Epidermal melanocyte (primary cell): ENCODE data around the gene CCNL2.
A peak's percentile ranks its signal among the peaks of the same experiment; 100 is the strongest.
"Not testable (repeated sequence)": the region's sequence is repeated elsewhere in the genome, so short reads cannot be mapped to it uniquely, and the experiment has no call there.

ENCODE experiments used
- DNase-seq: peaks from one replicate; pipeline ENCODE4 v3.0.0; 2011; ENCODE audit warnings: low spot score; ENCODE audit not compliant: insufficient read length

The CCNL2 gene

GRCh38 chr1:1373815-1374588, 25.1 kb downstream of the CCNL2 start:
- no peak for DNase-seq

GRCh38 chr1:1373051-1373814, 25.9 kb downstream of the CCNL2 start:
- DNase-seq: no peak

- no peak for DNase-seq
Observed at GRCh38 chr1:1371746-1372711, 27.1 kb downstream of the CCNL2 start.

- DNase-seq: no peak
Observed at GRCh38 chr1:1371364-1371745, 27.8 kb downstream of the CCNL2 start.

GRCh38 chr1:1370771-1371300, 28.3 kb downstream of the CCNL2 start:
- DNase-seq: no peak

GRCh38 chr1:1370094-1370493, 29.0 kb downstream of the CCNL2 start:
- DNase-seq: not testable (repeated sequence)

- DNase-seq: no peak
Observed at GRCh38 chr1:1367315-1367714, 31.8 kb downstream of the CCNL2 start.

GRCh38 chr1:1366699-1367066, 32.5 kb downstream of the CCNL2 start:
- DNase-seq: no peak

GRCh38 chr1:1365875-1366698, 33.0 kb downstream of the CCNL2 start:
- DNase-seq: no peak

- DNase-seq: no peak
Observed at GRCh38 chr1:1364266-1364665, 34.9 kb downstream of the CCNL2 start.

- peak; percentile 76 for DNase-seq
Observed at GRCh38 chr1:1361982-1362423, 37.1 kb downstream of the CCNL2 start.

GRCh38 chr1:1361233-1361981, 37.7 kb downstream of the CCNL2 start:
- no peak for DNase-seq

GRCh38 chr1:1360506-1361169, 38.5 kb downstream of the CCNL2 start:
- peak; percentile 79 for DNase-seq

GRCh38 chr1:1359664-1360468, 39.3 kb downstream of the CCNL2 start:
- DNase-seq: no peak

- DNase-seq: no peak
Observed at GRCh38 chr1:1359308-1359663, 39.8 kb downstream of the CCNL2 start.

GRCh38 chr1:1358433-1359271, 40.5 kb downstream of the CCNL2 start, which contains the start of gene MXRA8:
Gene MXRA8, minus strand, starts transcription at chr1:1358555. Its CDS starts 51 bp downstream, at chr1:1358504.
- DNase-seq: no peak

GRCh38 chr1:1357871-1358432, 41.2 kb downstream of the CCNL2 start:
- no peak for DNase-seq
